IPS-18c (cell line): ENCODE data around the gene GPRC5A.
A peak's percentile ranks its signal among the peaks of the same experiment; 100 is the strongest.
"Not testable (repeated sequence)": the region's sequence is repeated elsewhere in the genome, so short reads cannot be mapped to it uniquely, and the experiment has no call there.

Source experiments
- H3K4me3 ChIP-seq: 2 replicates; pipeline ENCODE4 v1.7.0; 2013; ENCODE audit warnings: low read depth, mild to moderate bottlenecking, low read length, moderate library complexity; ENCODE audit not compliant: insufficient read depth
- H3K9me3 ChIP-seq: one replicate; pipeline ENCODE4 v1.6.1; 2013; ENCODE audit warnings: mild to moderate bottlenecking, low read length, moderate library complexity; ENCODE audit not compliant: control insufficient read depth, insufficient read depth

The GPRC5A gene, protein sequence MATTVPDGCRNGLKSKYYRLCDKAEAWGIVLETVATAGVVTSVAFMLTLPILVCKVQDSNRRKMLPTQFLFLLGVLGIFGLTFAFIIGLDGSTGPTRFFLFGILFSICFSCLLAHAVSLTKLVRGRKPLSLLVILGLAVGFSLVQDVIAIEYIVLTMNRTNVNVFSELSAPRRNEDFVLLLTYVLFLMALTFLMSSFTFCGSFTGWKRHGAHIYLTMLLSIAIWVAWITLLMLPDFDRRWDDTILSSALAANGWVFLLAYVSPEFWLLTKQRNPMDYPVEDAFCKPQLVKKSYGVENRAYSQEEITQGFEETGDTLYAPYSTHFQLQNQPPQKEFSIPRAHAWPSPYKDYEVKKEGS

DNA sequence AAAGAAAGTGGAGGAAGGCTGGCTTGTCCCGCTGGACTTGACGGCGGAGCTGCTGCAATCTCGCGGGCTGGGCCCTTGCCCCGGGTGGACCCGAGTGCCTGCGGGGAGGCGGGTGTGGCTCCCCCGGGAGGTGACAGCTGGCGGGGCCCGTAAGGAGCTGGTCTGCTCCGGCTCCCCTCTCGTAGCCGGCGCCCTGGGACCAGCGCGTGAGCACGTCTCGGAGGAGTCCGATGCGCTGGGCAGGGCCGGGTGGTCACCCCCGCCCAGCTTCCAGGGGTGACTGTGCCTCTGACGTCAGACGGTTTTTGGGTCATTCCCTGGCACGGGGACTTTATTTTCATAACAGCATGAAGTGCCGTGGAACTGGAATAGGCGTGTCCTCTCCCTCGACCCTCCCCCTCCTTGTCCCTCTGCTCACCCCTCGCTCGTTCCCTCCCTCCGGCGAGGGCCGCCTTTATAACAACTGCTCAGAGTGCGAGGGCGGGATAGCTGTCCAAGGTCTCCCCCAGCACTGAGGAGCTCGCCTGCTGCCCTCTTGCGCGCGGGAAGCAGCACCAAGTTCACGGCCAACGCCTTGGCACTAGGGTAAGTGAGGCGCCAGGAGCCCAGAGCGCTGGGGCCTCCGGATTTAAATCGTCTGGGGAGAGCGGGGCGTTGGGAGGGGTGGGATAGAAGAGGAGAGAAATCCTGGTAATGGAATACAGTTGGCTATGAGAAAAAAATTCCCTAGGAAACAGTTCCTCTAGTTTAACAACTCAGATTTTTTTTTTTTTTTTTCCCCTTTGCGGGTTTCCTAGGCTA, at the start of gene GPRC5A:
Gene GPRC5A (plus strand): TSS at position 483 of the 801 bp plus-strand sequence. CDS start 16,688 bp downstream, outside the sequence.
- peak within 1 kb of the TSS; percentile 63 for H3K4me3 ChIP-seq
- no peaks in the 10 kb centered on the region for H3K9me3 ChIP-seq

DNA sequence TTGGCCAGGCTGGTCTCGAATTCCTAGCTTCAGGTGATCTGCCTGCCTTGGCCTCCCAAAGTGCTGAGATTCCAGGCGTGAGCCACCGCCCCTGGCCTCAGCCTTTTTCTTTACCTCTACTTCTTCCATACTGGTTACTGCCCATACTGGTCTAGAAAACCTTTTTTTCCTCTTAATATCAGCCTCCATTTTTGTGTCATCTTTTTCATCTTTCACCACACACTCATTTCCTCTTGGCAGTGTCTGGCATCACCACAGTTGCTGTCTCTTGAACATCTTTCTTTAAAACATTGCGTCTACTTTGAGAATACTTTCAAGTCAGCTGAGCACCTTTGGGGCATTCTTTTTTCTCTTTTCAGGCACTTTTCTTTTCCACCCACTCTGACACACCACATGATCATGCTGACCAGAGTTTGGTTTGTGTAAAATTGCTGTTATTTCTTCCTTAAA, 45.5 kb upstream of the GPRC5A start:
- no peak overlapping the region for H3K4me3 ChIP-seq
- H3K9me3 ChIP-seq = peaks cover 2% of the 10 kb centered on the region

DNA sequence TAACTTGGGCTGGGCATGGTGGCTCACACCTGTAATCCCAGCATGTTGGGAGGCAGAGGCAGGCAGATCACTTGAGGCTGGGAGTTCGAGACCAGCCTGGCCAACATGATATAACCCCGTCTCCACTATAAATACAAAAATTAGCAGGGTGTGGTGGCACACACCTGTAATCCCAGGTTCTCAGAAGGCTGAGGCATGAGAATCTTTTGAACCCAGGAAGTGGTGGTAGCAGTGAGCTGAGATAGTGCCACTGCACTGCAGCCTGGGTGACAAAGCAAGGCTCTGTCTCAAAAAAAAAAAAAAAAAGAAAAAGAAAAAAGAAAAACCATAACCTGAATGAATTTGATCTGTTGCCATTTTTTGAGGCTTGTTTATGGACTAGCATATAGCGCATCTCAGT, 44.6 kb upstream of the GPRC5A start:
- H3K4me3 ChIP-seq, H3K9me3 ChIP-seq: not testable (repeated sequence)

DNA sequence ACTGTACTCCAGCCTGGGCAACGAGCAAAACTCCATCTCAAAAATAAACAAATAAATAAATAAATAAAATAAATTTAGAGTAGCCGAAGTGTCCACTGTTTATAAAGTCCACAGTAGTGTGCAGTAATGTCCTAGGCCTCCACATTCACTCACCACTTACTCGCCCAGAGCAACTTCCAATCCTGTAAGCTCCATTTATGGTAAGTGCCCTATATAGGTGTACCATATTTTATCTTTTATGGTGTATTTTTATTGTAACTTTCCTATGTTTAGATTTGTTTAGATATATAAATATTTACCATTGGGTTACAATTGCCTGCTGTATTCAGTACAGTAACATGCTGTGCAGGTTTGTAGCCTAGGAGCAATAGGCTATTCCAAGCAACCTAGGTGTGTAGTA, 37.9 kb upstream of the GPRC5A start:
- no peak overlapping the region for H3K4me3 ChIP-seq
- peaks cover 2% of the 10 kb centered on the region for H3K9me3 ChIP-seq

DNA sequence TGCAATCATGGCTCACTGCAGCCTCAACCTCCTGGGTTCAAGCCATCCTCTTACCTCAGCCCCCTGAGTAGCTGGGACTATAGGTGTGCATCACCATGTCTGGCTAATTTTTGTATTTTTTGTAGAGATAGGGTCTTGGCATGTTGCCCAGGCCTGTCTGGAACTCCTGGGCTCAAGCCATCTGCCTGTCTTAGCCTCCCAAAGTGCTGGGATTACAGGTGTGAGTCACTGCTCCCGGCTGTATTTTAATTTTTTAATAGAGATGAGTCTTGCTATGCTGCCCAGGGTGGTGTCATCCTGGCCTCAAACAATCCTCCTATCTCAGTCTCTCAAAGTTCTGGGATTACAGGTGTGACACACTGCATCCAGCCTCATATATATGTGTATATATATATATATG, 31.7 kb upstream of the GPRC5A start:
- Histone ChIP-seq H3K4me3 (no peak overlapping the region), H3K9me3 (no peaks in the 10 kb centered on the region)

DNA sequence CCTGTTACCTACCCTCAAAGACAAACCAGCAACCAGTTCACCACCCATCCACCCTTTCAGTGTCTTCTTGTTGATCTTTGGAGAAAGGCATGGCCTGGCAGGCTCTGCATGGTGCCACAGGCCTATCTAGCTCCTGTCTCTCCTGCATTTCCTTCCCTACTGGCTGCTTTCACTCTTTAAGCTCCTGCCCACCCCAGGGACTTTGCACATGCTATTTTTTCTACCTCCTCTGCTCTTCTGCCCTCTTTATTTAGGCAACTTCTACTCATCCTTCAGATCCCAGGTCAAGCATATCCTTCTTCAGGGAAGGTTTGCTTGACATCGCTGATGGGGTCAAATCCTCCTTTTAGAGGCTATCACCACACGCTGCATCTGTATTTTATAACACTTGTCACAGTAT, 27.1 kb upstream of the GPRC5A start:
- Histone ChIP-seq H3K9me3 (no peaks in the 10 kb centered on the region), H3K4me3 (no peak overlapping the region)

DNA sequence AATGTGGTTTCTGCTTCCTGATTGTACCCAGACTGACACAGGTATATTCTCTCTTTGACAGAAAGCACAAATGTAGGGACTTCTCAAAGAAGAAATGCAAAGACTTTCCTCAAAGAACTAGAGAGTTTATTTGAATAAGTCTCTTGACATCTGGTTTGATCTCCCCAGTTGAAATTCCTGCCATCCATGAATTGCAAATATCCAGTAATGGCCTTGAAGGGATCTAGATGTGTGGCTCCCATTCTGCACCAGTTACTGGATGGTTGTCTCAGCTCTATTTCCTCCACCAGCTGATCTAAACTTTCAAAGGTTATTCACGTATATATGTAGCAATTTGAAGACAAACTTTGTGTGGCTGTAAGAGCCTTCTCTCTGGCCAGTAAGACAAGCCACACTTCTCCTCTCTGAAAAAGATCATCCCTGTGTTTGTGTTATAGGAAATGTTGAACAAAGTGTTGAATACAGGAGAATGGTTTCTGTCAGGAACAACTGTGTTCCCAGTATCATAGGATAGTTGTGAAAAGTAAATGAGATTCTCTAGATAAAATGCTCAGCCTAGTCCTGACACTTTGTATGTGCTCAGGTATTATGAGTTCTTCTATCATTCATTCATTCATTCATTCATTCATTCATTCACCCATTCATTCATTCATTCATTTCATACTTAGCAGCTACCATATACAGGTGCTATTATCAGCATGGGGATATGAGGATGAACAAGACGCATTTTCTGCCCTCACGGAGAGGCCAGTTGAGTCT, 22.7 kb upstream of the GPRC5A start:
- H3K4me3 ChIP-seq = no peak overlapping the region
- no peaks in the 10 kb centered on the region for H3K9me3 ChIP-seq

DNA sequence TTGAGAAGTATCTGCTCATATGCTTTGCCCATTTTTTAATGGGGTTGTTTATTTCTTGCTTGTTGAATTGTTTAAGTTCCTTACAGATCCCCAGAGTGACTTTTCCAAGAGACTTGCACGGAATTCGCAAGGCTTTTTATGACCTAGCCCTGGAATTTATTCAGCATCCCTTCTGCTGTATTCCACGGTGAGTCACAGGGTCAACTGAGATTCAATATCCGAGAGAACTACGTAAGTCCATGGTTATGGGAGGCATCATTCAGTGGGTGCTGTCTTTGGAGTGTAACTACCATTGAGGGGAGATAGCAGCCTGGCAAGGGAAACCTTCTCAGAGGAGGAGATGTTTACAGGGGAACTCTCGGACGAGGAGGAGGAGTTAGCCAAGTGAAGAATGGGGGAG, 20.9 kb upstream of the GPRC5A start:
- H3K4me3 ChIP-seq = no peak overlapping the region
- no peaks in the 10 kb centered on the region for H3K9me3 ChIP-seq

DNA sequence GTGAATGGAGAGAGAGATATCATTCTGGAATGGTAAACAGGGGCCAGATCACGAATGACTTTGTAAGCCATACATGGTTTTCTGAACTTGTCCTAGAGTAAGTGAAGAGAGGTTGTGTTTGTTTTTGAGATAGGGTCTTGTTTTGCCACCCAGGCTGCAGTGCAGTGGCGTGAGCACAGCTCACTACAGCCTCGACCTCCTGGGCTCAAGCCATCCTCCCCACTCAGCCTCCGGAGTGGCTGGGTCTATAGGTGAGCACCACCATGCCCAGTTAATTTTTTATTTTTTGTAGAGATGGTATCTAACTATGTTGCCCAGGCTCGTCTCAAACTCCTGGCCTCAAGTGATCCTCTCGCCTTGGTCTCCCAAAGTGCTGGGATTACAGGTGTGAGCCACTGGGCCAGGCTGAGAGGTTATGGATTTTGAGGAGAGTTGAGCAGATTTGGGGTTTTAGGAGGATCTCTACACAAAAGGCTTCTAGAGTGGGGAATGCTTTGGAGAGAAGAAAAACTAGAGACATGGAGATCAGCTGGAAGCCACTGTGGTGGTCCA, 19.7 kb upstream of the GPRC5A start:
- Histone ChIP-seq H3K4me3 (no peak overlapping the region), H3K9me3 (no peaks in the 10 kb centered on the region)

DNA sequence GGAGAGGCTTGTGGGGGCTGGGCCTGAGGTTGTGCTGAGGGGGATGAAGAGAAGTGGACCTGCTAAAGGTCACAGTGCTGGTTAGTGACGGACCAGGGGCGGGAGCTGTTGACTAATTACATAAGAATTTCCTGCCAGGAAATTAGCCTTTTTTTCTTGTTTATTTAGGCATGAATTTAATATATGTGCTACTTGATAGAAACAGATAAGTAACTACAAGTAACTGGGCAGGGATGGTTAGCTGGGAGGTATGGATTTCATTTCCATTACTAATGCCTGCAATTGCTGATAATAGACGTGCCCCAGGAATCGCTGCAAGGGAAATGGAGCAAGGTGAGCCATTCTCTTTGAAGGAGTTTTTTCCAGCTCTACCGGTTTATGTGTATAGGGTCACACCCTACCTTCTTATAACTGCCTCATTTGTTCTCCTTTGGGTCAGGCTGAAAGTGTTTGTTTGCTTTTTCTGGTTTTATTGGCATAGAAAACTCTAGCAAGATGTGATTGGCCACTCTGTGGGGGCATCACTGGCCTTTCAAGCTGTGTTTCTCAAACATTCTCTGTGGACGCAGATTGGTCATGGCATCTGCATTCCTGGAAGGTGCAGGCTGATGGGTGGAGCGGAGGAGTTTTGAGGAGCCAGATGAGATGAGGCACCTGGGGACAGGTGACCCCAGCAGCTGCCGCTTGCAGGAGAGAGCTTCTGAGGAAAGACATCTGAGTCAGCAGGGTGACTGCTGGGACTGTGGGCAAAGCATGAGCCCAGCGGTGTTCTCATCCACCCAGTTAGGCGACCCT, 19.0 kb upstream of the GPRC5A start:
- Histone ChIP-seq H3K4me3 (no peak overlapping the region), H3K9me3 (no peaks in the 10 kb centered on the region)

DNA sequence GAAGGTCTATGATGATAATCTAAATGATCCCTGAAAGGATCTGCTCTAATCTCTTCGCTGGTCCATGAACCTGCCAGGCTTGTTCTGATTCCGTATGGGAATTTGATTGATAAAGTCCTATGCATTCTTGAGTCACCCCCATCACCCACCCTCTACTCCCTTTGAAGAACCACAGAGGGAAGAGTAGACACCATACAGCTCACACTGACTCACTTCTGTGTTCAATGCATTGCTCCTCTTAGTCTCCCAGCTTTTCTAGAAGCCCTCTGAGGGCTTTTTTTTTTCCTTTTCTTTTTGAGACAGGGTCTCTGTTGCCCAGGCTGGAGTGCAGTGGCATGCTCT, 18.5 kb upstream of the GPRC5A start:
- Histone ChIP-seq H3K4me3 (no peak overlapping the region), H3K9me3 (no peaks in the 10 kb centered on the region)

DNA sequence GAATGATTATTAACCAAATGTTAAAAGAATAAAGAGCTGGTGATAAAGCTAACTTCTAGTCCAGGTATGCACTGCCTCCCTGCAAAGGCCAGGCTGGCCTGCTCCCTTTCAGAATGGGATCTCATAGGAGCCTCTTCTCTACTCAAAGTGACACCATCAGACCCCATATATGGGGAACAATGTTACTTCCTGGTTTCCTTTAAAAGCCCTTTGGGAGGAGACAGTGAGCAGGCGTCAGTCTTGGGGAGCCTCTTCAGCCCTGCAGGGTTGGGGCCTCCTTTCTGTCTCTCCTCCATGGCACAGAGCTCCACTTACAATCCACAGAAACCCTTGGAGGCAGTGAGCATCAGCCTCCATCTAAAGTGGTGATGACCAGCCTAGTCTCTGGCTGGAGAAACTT, 17.3 kb upstream of the GPRC5A start:
- Histone ChIP-seq H3K4me3 (no peak overlapping the region), H3K9me3 (no peaks in the 10 kb centered on the region)

DNA sequence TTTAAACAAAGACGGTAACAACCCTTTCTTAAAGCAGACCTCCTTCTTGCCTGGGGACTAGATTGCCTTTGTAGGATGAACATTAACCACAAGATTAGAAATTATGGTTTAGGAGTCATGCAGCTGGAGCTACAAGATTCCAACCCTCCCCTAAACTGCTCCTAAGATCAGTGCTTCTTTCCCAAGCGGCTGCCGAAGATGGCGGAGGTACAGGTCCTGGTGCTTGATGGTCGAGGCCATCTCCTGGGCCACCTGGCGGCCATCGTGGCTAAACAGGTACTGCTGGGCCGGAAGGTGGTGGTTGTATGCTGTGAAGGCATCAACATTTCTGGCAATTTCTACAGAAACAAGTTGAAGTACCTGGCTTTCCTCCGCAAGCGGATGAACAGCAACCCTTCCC, 16.1 kb upstream of the GPRC5A start:
- not testable (repeated sequence) for H3K4me3 ChIP-seq, H3K9me3 ChIP-seq

DNA sequence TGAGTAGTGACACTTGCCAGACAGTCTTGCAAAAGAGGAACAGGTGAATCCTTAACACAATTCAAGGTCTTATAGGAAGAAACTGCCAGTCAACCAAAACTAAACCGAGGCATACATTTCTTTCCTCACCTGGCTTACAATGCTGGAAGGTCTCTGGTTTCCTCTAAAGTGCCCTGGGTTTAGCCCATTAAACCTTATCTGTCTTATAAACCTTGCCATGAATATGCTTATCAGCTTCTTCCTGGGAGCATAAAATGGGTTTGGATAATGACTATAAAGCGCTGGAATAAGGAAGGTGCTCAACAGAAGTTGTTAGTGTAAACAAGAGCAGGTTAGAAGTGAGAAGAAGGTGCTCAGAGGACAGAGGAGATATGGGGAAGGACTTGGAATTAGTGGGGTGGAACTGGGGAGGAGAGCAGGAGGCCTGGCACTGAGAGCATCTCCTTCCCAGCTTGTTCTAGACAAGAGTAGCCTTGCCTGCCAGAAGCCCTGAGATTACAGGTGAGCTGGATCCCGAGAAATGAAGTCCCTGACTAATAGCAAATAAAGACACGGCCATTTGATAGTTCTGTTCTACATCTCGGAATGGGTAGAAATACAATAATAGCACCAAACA, 14.1 kb upstream of the GPRC5A start:
- Histone ChIP-seq H3K4me3 (no peak overlapping the region), H3K9me3 (no peaks in the 10 kb centered on the region)

DNA sequence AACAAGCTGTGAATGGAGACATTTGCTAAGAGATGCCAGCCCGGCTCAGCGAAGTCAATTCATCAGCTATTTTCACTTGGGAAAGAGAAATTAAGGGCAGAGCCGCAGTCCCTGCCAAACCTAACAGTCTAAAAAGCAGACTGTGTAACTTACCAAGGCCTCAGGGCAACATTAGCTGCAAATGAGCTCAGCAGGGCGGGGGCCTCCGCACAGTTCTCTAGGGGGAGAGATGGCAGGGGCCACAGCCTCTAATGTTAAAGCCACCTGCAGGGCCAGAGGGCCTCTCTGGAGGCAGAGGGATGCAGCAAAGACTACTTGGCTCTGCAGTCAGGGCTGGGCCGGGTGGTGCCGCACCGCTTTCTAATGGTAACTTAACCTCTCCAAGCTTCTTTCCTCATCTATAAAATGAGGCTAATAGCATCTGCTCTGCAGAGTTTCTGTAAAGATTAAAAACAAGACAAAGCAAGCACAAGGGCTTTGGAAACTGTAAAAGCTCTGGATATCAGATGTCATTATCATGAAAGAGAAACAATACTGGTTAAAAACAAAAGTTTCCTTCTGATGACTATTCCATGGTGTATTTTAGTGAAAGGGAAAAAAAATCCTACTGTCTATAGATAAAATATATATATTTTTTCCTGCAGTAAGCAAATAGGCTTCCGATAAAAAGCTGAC, 13.4 kb upstream of the GPRC5A start:
- no peak overlapping the region for H3K4me3 ChIP-seq

DNA sequence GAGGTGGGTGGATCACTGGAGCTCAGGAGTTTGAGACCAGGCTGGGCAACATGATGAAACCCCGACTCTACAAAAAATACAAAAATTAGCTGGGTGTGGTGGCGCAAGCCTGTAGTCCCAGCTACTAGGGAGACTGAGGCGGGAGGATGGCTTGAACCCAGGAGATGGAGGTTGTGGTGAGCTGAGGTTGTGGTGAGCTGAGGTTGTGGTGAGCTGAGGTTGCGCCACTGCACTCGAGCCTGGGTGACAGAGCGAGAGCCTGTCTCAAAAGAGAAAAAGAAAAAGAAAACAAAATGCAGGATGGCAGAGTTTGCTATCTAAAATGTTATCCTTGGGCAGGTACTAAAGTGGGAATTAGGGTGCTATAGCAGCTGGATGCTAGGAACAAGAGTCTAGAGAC, 10.8 kb upstream of the GPRC5A start:
- Histone ChIP-seq H3K9me3 (no peaks in the 10 kb centered on the region), H3K4me3 (no peak overlapping the region)

More for the DNA sequence above, 13.4 kb upstream of the GPRC5A start:
- H3K9me3 ChIP-seq = no peaks in the 10 kb centered on the region
